Breast epithelium (tissue), 4 donors: ENCODE measurements around the gene HDHD5. TPM values are rescaled to one million over a fixed set of nuclear protein-coding genes. Genes with fewer than 3 reads are reported as not detected.

ENCODE experiments used
- DNase-seq, 2 donors: peaks; one replicate each; pipeline ENCODE4 v3.0.0-alpha.2; 2019; ENCODE audit warnings: low spot score in 2 of 2
- H3K27ac ChIP-seq, 2 donors: fragments of 200-600 bp; sonication (generic) in 1 of 2; one replicate each; pipeline ENCODE4 v1.5.1; 2016 to 2019; ENCODE audit warnings: mild to moderate bottlenecking in 1 of 2
- H3K27me3 ChIP-seq, 2 donors: fragments of 200-600 bp; sonication (generic) in 1 of 2; one replicate each; pipeline versions ENCODE4 v1.5.1 to v1.6.0; 2017 to 2019; ENCODE audit warnings: control low read depth in 1 of 2, mild to moderate bottlenecking in 1 of 2
- H3K36me3 ChIP-seq: fragments of 200-600 bp; one replicate; pipeline ENCODE4 v1.5.1; 2019
- H3K4me1 ChIP-seq, 2 donors: fragments of 200-600 bp; sonication (generic); one replicate each; pipeline ENCODE4 v1.5.1; 2016 to 2019; ENCODE audit warnings: control low read depth in 1 of 2
- H3K4me3 ChIP-seq, 3 donors: fragments of 200-600 bp; sonication (generic); 1 replicate in 2 of 3; 2 replicates in 1 of 3; pipeline ENCODE4 v1.5.1; 2016 to 2019; ENCODE audit warnings: mild to moderate bottlenecking in 3 of 3, moderate library complexity in 2 of 3
- H3K9me3 ChIP-seq, 2 donors: fragments of 200-600 bp; sonication (generic) in 1 of 2; one replicate each; pipeline ENCODE4 v1.5.1; 2016 to 2019; ENCODE audit warnings: control low read depth in 1 of 2
- POLR2A ChIP-seq: fragments of 450-650 bp; IDR thresholded peaks from one replicate; pipeline ENCODE4 v1.6.1; 2016; ENCODE audit warnings: antibody characterized with exemption, mild to moderate bottlenecking, moderate library complexity
- POLR2AphosphoS5 ChIP-seq, 3 donors: sonication (generic); formaldehyde crosslinking; IDR thresholded peaks; one replicate each; pipeline ENCODE4 v1.6.1; 2017; ENCODE audit warnings: antibody characterized with exemption in 3 of 3
- intact Hi-C: fragments of 100-400 bp; cut with DNase I; formaldehyde crosslinking; loops from one replicate; pipeline ENCODE4 v1.15.1; 2023; ENCODE audit warnings: low total_unique reads
- total RNA-seq, 3 donors: library from RNA; depleted of rRNA; stranded (reverse); fragments of >200 nt; gene quantifications; one replicate each; pipeline ENCODE4 v1.1.0, GENCODE V29; 2016
- TF ChIP-seq, protein P1 (sequence below), 3 donors: fragments of 450-650 bp; IDR thresholded peaks; one replicate each; pipeline ENCODE4 v1.5.1; 2016 to 2017; ENCODE audit warnings: antibody characterized with exemption in 3 of 3, mild to moderate bottlenecking in 3 of 3, moderate library complexity in 3 of 3

Gene HDHD5
- total RNA-seq, 3 donors from 2014 or later, result 42.0 to 54.4 (median 53.8) TPM

DNA sequence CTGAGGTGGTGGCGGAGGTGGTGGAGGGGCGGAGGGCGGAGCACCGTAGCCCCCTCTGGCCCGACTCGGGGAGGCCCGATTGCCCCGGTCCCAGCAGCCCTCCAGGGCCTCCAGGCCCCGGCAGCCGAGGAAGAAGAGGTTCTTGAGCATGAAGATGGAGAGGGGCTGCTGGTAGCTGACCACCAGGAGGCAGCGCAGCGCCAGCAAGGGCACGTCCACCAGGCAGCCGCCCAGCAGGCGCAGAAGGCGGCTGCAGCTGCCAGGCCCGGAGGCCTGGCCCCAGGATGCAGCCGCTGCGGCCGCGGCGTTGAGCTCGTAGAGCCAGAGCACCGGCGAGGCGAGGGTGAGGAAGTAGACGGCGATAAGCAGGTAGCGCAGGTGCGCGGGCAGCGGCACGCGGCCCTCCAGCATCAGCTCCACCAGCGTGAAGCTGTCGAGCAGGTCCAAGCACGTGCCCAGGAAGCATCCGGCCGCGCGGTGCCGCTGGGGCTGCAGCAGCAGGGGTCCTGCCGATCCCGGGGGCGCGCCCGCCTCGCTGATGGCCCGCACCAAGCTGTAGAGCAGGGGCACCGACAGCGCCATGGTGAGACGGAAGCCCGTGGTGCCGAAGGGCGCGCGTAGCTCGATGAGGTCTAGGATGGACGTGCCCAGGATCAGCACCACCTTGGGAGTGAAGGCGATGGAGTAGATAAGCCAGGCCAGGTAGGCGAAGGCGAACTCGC lies 39.4 kb downstream of the HDHD5 start:
- TF ChIP-seq, protein P1, sequence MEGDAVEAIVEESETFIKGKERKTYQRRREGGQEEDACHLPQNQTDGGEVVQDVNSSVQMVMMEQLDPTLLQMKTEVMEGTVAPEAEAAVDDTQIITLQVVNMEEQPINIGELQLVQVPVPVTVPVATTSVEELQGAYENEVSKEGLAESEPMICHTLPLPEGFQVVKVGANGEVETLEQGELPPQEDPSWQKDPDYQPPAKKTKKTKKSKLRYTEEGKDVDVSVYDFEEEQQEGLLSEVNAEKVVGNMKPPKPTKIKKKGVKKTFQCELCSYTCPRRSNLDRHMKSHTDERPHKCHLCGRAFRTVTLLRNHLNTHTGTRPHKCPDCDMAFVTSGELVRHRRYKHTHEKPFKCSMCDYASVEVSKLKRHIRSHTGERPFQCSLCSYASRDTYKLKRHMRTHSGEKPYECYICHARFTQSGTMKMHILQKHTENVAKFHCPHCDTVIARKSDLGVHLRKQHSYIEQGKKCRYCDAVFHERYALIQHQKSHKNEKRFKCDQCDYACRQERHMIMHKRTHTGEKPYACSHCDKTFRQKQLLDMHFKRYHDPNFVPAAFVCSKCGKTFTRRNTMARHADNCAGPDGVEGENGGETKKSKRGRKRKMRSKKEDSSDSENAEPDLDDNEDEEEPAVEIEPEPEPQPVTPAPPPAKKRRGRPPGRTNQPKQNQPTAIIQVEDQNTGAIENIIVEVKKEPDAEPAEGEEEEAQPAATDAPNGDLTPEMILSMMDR (IDR thresholded peaks at IDR 0.05), result no peak
- TF ChIP-seq POLR2AphosphoS5 (IDR thresholded peaks at IDR 0.05), result no peak
- TF ChIP-seq POLR2A, result no peak
- Histone ChIP-seq H3K27ac (no peak overlapping the region), H3K4me3 (no peak overlapping the region), H3K27me3 (peaks cover 3 to 16% of the 10 kb centered on the region in 2 donors), H3K9me3 (no peaks in the 10 kb centered on the region), H3K4me1 (peaks cover 0 to 5% of the 10 kb centered on the region in 2 donors), H3K36me3 (no peaks in the 10 kb centered on the region)
- no peak for DNase-seq
- intact Hi-C loops, result no loop called here

DNA sequence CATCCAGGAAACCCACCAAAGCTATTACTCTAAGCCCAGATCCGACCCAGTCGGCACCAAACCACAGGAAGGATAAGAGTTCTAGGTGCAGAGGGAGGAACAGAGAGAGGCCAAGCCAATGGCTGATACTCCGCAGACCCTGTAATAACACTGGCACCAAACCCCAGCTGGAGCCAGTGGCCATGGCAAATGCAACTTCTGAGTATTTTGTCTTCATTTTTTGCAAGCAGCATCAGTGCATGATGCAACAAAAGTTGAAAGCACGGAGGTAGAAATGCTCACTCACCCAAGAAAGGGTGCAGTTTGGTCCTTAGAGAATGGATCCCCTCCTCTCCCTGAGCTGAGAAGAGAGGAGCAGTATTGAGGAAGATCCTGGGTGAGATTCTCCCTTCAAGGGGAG lies 40.7 kb downstream of the HDHD5 start:
- Histone ChIP-seq H3K36me3 (no peaks in the 10 kb centered on the region), H3K9me3 (no peaks in the 10 kb centered on the region), H3K4me1 (peaks cover 0 to 5% of the 10 kb centered on the region in 2 donors), H3K27me3 (peaks cover 3 to 16% of the 10 kb centered on the region in 2 donors), H3K4me3 (no peak overlapping the region), H3K27ac (no peak overlapping the region)
- no peak for DNase-seq
- intact Hi-C loops, result no loop called here
- TF ChIP-seq, protein P1 (IDR thresholded peaks at IDR 0.05), result no peak
- TF ChIP-seq POLR2AphosphoS5 (IDR thresholded peaks at IDR 0.05), result no peak
- no peak for TF ChIP-seq POLR2A

DNA sequence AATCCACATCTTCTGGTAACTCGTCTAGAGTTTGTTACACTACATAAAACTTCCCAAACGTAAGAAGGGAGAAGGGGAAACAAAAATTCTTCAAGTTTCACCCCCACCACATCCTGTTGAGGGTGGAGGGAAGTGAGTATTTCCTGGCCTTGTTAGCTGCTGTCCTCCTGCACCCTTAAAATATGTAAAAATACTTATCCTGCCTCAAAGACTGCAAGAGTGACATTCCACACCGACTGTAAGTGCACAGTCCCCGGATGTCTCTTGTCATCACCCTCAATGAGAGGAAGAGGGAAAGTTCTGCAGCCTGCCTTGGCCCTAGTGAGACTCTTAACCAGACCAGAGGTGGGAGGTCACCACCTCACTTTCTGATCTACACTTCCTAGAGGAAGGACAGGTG lies 41.2 kb downstream of the HDHD5 start:
- intact Hi-C loops, result no loop called here
- no peak for DNase-seq
- Histone ChIP-seq H3K36me3 (no peaks in the 10 kb centered on the region), H3K4me1 (peaks cover 0 to 5% of the 10 kb centered on the region in 2 donors), H3K27me3 (peaks cover 3 to 16% of the 10 kb centered on the region in 2 donors), H3K4me3 (no peak overlapping the region), H3K9me3 (no peaks in the 10 kb centered on the region), H3K27ac (no peak overlapping the region)
- TF ChIP-seq, protein P1 (IDR thresholded peaks at IDR 0.05), result no peak
- no peak for TF ChIP-seq POLR2AphosphoS5 (IDR thresholded peaks at IDR 0.05)
- TF ChIP-seq POLR2A, result no peak

DNA sequence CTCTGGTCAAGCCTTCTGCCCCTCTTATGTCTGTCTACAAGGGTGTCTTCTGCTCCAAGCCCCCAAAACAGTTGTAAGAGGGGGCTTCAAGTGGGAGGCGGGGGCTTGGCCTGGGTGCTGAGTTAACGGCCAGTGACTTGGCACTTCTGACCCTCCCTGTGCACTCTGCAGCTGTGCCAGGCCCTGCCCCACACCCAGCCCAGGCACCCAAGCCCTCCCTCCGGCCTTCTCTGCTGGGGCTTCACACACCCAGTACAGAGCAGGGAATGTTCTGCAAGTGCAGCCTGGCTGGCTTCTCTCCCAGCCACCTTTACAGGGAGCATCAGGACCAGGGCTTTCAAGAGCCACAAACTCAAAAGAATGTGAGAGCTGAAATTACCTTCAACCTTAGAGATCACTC lies 41.7 kb downstream of the HDHD5 start:
- Histone ChIP-seq H3K9me3 (no peaks in the 10 kb centered on the region), H3K4me1 (peaks cover 0 to 5% of the 10 kb centered on the region in 2 donors), H3K36me3 (no peaks in the 10 kb centered on the region), H3K27me3 (peaks cover 3 to 15% of the 10 kb centered on the region in 2 donors), H3K4me3 (no peak overlapping the region), H3K27ac (no peak overlapping the region)
- TF ChIP-seq, protein P1 (IDR thresholded peaks at IDR 0.05), result no peak
- intact Hi-C loops, result no loop called here
- no peak for DNase-seq

DNA sequence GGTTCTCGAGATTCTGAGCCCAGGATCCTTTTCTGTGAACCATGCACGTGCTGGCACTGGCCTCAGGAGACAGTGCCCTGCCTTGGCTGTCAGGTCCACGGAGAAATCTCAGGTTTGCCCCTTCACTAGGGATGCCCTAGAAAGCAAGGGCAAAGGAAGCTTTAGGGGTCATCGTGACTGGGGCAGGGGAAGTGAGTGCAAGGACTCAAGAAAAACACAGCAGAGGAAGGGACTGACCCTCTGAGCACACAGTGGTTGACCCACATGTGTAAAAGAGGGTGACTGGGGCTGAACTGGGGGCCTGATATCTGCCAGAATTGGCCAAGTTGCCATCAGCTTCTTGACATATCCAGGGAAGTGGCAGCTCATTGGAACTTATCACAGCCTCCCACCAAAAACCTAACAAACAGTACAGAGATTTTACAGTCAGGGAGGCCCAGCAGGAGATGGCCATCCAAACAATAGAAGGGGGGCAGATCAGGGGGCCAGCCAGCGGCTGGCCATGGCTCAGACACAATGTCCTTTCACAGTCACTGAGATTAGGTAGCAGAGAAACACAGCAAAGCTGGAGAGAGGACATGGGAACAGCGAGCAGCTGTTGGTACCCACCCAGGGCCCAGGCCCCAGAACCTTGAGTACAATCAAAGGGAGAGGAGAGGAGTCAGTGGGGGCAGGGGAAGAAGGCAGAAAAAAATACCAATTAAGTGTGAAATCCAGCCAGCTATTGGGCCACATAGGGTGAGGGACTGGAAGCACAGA lies 42.3 kb downstream of the HDHD5 start:
- intact Hi-C loops, result no loop called here
- Histone ChIP-seq H3K27me3 (peaks cover 3 to 9% of the 10 kb centered on the region in 2 donors), H3K4me3 (no peak overlapping the region), H3K4me1 (peaks cover 0 to 5% of the 10 kb centered on the region in 2 donors), H3K36me3 (no peaks in the 10 kb centered on the region), H3K27ac (no peak overlapping the region), H3K9me3 (no peaks in the 10 kb centered on the region)
- no peak for TF ChIP-seq POLR2AphosphoS5 (IDR thresholded peaks at IDR 0.05)
- TF ChIP-seq POLR2A, result no peak
- TF ChIP-seq, protein P1 (IDR thresholded peaks at IDR 0.05), result no peak
- no peak for DNase-seq
